Activated CD4-positive, CD25-positive, alpha-beta regulatory T cell treated with anti-CD3 and anti-CD28 coated beads, Interleukin-2, amount 50 U/mL, for 72 hours (primary cell): ENCODE data around the gene BCL6.

Experiments
- DNase-seq: peaks from one replicate; pipeline ENCODE4 v3.0.0; 2021

Gene BCL6

GRCh38 chr3:187759601-187760000, 14.3 kb upstream of the BCL6 start:
- DNase-seq, result no peak

- no peak for DNase-seq
Observed at GRCh38 chr3:187758318-187758955, 13.2 kb upstream of the BCL6 start.

GRCh38 chr3:187753516-187753915, 8.2 kb upstream of the BCL6 start:
- DNase-seq, result no peak

- no peak for DNase-seq
Observed at GRCh38 chr3:187750513-187751123, 5.3 kb upstream of the BCL6 start.

- DNase-seq, result no peak
Observed at GRCh38 chr3:187750006-187750512, 4.8 kb upstream of the BCL6 start.

GRCh38 chr3:187748050-187748481, 2.8 kb upstream of the BCL6 start:
- peak; percentile 88 for DNase-seq

- DNase-seq, result no peak
Observed at GRCh38 chr3:187747506-187747905, 2.2 kb upstream of the BCL6 start.

DNA sequence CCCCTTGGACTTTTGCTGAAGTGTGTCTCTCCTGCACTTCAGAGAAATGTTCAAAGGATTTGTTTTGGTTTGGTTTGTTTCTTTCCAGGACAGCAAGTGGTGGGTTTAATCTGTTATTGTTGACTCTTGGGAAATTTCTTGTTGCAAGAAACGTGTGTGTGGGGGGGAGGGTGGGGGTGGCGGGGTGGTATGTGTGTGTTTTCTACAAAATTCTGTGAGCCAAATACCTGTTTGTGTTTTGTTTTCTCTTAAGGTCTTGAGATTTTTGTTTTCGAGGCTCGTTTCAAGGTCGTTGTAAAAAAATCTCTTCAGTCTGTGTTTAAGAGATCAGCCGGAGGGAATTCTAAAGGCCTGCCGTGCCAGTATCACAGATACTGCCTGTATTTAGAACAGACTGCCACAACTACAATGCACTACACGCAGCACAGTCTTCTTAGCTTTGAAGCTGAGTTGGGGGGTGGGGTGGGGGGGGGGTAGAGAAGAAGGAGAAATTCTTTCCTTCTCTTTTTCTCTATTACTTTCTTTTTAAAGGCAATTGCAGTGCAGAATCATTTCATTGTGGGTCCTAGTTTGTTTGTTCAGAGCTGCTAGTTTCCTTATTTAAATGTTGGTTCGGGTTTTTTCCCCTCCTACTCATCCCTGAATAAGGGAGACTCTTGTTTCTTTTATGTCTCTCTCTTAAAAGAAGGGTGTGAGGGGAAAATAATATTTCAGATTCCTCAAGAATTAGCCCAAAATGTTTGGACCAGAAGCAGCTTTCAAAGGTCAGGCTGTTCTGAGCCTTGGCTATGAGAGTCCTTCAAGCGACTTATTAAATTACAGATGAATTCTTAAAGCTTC, 1.4 kb upstream of the BCL6 start:
- DNase-seq, result no peak

GRCh38 chr3:187746059-187746441, 782 bp upstream of the BCL6 start:
- no peak for DNase-seq

DNA sequence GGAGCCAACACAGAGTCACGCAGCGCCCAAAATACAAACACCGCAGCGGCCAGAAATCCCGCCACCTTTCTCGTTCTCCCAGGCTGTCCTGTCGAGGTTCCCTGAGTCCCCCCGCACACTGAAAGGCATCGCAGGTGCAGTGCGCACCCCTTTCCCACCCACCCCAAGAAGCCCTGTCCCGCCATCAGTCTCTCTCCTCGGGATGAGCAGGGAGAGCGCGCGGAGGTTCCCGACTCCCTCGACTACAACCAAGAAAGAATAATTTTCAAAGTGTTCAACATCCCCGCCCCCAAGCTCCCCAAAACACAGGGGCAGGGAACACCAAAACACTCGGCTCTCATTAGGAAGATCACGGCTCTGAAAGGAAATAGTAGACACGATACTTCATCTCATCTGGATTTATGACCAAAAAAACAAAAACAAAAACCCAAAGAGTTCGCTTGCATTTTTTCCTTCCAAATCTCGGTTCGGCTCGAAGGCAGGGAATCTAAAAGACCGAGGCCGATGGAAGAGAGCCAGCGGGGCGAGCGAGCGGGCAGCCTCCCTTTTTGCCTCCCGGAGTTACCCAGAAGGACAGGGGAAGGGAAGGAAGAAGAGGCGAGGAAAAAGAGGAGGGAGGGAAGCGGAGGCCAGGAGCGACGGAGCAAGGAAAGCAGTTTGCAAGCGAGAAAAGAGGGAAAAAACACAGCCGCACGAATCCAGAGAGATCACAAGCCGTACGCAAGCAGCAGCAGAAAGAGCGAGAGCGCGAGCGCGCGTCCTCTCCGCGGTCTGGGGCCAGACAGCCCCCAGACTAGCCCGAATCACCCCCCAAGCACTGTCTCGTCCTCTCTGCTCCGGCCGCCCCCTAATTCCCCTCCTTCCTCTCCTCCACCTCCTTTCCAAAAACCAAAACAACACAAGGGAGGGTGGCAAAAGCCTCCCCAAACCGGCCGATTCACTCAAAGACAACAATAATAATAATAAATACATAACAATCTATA, 808 bp downstream of the BCL6 start:
- DNase-seq, result peak; percentile 71

DNA sequence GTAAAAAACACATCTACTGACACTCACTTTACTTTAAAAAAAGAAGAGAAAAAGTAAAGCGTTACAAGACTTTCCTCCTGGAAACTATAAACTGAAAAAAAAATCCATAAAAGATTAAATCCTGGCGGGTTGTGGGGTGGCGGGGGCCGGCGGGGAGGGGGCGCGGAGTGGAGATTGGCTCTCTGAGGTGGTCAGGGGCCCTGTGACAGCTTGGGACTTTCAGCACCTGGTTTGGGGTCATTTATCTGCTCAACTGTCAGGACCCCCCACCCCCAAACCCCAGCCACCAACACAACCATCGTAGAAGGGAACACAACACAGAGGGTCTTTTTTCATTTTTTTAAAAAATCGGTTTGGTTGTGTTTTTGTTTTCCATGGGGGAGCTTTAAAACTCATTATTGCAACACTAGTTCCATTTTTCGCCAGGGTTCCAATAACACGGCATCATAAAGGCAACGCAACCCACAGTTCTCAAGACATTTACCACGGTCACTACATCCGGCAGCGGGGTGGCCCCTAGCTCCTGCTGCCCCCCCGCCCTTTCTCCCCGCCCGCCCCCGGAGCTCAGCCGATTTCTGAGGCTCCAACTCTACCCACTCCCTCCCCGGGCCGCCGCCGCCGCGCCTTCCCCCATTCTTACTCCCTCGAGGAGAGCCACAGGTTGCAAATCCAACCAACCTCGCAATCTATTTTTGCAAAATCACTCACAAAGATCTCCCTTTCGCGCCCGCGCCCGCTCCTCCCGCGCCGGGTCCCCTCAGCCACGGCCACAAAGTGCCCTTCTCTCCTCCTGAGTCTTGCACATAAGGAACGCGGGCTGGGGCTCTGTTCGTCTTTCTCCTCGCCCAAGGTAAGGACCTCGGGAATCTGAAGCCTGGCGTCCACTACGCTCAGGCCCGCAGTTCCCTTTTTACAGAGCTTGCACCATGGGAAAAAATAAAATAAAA, 1.8 kb downstream of the BCL6 start:
- DNase-seq, result peak; percentile 76

DNA sequence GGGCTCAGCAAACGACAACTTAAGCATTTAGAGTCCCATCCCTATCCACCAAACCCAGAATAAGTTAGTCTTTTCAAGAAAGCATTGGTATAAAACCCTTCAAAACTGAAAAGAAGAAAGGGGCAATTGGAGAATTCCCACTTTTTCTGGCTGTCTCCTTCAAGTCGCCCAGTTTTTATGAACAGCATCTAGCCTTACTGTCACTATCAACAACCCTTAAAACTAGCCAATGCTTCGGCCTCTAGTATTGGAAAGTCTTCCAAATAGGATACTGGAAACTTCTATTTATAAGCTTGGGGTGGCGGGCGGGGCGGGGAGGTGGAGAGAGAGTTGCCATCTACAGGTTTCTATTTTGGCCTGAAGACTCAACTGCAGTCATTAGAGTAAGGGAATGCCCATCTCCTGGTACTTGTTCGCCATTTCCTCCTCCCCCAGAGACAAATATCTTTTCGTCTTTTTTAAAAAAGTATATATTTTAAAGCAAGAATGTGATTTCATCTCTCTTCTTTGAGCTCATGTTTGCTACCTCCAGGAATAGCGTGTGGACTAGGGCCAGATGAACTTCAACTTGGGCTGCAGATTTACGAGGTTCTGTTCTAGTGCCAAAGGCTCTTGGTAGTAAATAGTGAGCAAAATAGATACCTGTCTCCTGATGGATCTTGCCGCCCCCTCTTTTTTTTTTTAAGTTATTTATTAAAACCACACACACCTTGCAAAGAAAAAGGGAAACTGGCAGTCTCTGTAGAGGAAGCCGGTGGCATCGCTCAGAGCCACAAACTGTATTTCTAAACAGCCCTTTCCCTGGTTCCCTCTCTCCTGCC, 2.7 kb downstream of the BCL6 start:
- no peak for DNase-seq

GRCh38 chr3:187741403-187742350, 3.6 kb downstream of the BCL6 start:
- DNase-seq, result peak; percentile 74

GRCh38 chr3:187740421-187741399, 4.6 kb downstream of the BCL6 start:
- DNase-seq, result peak; percentile 80

GRCh38 chr3:187739561-187740332, 5.5 kb downstream of the BCL6 start:
- peak; percentile 86 for DNase-seq

- DNase-seq, result peak; percentile 53
Observed at GRCh38 chr3:187739094-187739560, 6.1 kb downstream of the BCL6 start.
